Left lung (tissue), 10 donors: ENCODE results near the gene ENPP6. TPM values are rescaled to one million over a fixed set of nuclear protein-coding genes. Genes with fewer than 3 reads are reported as not detected.

Experiments used
- ATAC-seq: fragments of 200-7000 bp; cut with Tn5 transposase; one replicate; pipeline ENCODE4 v1.9.1; 2020; ENCODE audit warnings: moderate library complexity
- DNase-seq, 4 donors: peaks; one replicate each; pipeline ENCODE4 v3.0.0-alpha.2; 2013 to 2020
- H3K27ac ChIP-seq, 2 donors: fragments of 200-600 bp; sonication (generic) in 1 of 2; one replicate each; pipeline versions ENCODE4 v1.5.0 to v1.8.0; 2020 to 2021
- H3K27me3 ChIP-seq, 2 donors: fragments of 200-600 bp; sonication (generic) in 1 of 2; one replicate each; pipeline versions ENCODE4 v1.5.0 to v1.8.0; 2020 to 2021
- H3K36me3 ChIP-seq, 2 donors: fragments of 200-600 bp; sonication (generic) in 1 of 2; one replicate each; pipeline versions ENCODE4 v1.5.0 to v1.8.0; 2020 to 2021
- H3K4me1 ChIP-seq, 2 donors: fragments of 200-600 bp; one replicate each; pipeline ENCODE4 v1.8.0; 2021
- H3K4me3 ChIP-seq, 2 donors: fragments of 200-600 bp; sonication (generic) in 1 of 2; one replicate each; pipeline versions ENCODE4 v1.5.0 to v1.8.0; 2020 to 2021; ENCODE audit warnings: mild to moderate bottlenecking in 1 of 2
- H3K9me3 ChIP-seq, 2 donors: fragments of 200-600 bp; sonication (generic) in 1 of 2; one replicate each; pipeline versions ENCODE4 v1.5.0 to v1.8.0; 2020 to 2021
- intact Hi-C, 2 donors: fragments of 100-400 bp; cut with DNase I; formaldehyde crosslinking; loops; one replicate each; pipeline versions ENCODE4 v1.11.2 to v1.14.2; 2022
- polyA plus RNA-seq, 6 donors: library from polyadenylated mRNA; unstranded; fragments of 120-200 nt; gene quantifications; one replicate each; pipeline ENCODE4 v1.2.1, GENCODE V29; 2013; ENCODE audit not compliant: insufficient read length in 6 of 6
- total RNA-seq, 2 donors: library from RNA; stranded (reverse); fragmentation: NEBNext Ultra II Directional; extraction: Animal tissue kit (Norgen Biotek cat#: 25700); gene quantifications; one replicate each; pipeline ENCODE4 v1.2.1, GENCODE V29; 2021
- TF ChIP-seq, protein P1 (sequence below), 2 donors: fragments of 200-600 bp; sonication (generic) in 1 of 2; IDR thresholded peaks; one replicate each; pipeline versions ENCODE4 v1.5.0 to v1.8.0; 2021; ENCODE audit warnings: antibody characterized with exemption in 2 of 2
- donor health status: DM: no; HTN: yes; CAD: no.
- donor health status: DM: no; HTN: no; CAD: no.

ENPP6 gene
- total and polyA plus RNA-seq, 8 donors: 0.14 to 0.67 (median 0.31) TPM

DNA sequence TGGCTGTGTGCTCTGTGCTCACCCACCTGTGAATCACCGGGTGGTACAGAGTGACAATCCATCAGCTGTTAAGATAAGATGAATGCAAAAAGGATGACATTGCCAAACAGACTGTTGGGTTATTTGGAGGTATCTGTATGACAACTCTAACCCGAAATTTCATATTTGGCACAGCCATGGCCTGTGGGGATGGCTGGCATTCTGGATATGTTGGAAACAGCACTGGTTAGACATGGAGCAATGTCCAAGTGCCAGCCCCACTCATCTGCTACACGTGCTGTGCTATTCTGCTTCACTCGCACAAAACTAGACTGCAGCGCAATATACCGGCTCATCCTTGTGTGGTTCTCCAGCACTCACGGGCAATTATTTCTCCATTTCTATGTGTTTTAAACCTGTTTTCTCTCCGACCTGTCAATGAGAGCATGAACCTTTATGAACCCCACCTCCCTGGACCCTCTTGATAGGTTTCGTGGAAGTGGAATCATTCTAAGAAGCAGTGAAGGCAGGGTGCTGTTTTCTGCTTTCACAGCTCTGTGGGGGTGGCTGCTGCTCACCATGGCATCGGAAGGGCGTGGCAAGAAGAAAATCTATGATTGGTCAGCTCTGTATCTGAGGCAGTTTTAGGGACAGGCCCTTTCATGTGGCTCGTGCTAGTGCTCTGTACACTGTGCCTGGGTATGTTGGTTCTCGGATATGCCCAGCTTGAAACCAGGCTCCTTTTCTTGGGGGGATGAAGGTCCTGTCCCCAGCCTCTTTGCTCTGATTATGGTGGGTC lies 94.9 kb downstream of the ENPP6 start:
- no peaks in the 10 kb centered on the region for H3K9me3 ChIP-seq
- intact Hi-C loops: no loop called here
- TF ChIP-seq, protein P1, sequence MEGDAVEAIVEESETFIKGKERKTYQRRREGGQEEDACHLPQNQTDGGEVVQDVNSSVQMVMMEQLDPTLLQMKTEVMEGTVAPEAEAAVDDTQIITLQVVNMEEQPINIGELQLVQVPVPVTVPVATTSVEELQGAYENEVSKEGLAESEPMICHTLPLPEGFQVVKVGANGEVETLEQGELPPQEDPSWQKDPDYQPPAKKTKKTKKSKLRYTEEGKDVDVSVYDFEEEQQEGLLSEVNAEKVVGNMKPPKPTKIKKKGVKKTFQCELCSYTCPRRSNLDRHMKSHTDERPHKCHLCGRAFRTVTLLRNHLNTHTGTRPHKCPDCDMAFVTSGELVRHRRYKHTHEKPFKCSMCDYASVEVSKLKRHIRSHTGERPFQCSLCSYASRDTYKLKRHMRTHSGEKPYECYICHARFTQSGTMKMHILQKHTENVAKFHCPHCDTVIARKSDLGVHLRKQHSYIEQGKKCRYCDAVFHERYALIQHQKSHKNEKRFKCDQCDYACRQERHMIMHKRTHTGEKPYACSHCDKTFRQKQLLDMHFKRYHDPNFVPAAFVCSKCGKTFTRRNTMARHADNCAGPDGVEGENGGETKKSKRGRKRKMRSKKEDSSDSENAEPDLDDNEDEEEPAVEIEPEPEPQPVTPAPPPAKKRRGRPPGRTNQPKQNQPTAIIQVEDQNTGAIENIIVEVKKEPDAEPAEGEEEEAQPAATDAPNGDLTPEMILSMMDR (IDR thresholded peaks at IDR 0.05): no peak
- ATAC-seq: no peak
- H3K4me3 ChIP-seq: no peak overlapping the region
- H3K4me1 ChIP-seq: no peaks in the 10 kb centered on the region
- DNase-seq: no peak
- no peaks in the 10 kb centered on the region for H3K36me3 ChIP-seq
- no peaks in the 10 kb centered on the region for H3K27me3 ChIP-seq
- H3K27ac ChIP-seq: no peak overlapping the region

DNA sequence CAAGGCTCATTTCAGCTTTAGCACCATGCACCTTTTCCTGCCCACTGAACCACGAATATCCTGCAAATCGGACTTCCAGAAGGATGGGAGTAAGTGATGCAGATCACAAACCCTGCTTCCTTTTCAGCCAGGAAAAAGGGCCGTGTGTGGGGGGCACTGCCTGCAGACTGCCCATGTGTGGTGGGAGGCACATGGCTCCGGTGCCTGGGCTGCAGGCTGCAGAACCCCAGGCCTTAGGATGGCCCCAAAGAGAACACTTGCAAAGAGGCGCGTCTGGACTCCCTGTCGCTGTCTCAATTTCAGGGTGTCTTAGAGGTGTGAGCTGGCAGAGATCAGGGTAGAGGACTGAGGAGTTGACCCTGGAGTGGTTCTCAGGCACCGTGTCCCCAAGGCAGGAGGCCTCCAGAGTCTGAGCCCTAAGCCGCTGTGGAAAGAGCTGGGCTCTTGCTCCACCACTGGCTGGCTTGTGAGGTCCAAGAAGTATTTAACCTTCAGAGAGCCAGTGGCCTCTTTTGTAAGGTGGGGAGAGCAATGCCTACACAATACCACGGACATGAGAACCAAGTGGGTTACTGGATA lies 97.0 kb downstream of the ENPP6 start:
- TF ChIP-seq, protein P1 (IDR thresholded peaks at IDR 0.05): no peak
- H3K27ac ChIP-seq: no peak overlapping the region
- no peaks in the 10 kb centered on the region for H3K9me3 ChIP-seq
- intact Hi-C loops: no loop called here
- no peaks in the 10 kb centered on the region for H3K4me1 ChIP-seq
- H3K27me3 ChIP-seq: no peaks in the 10 kb centered on the region
- ATAC-seq (no peak), DNase-seq (no peak)
- H3K36me3 ChIP-seq: no peaks in the 10 kb centered on the region
- no peak overlapping the region for H3K4me3 ChIP-seq

DNA sequence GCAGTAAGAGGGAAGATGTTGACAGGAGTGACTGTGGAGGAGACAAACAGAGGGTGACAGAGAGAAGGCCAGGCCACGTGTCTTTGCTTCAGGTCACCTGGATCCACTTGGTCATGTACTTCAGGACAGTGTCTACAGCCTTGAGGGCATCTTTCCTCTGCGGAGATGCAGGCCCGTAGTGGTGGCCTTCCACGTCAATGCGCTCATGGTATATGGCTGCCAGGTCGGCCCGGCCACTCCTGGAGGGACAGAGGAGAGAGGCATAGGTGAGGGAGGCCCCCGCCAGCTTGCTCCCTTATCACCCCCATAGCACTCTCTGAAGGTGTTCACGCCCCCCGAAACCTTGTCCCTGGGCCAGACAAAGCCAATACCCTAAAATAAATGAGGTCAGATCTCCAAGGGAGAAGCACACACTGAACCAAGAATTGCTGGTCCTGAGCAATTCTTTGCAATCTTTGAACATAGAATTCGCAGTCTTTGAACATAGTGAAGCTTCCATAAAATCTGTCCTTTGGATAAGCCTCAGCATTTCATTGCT lies 99.9 kb downstream of the ENPP6 start:
- Histone ChIP-seq H3K4me1 (no peaks in the 10 kb centered on the region), H3K9me3 (no peaks in the 10 kb centered on the region), H3K27ac (no peak overlapping the region), H3K4me3 (no peak overlapping the region), H3K27me3 (no peaks in the 10 kb centered on the region), H3K36me3 (no peaks in the 10 kb centered on the region)
- intact Hi-C loops: no loop called here
- ATAC-seq (no peak), DNase-seq (no peak)
- TF ChIP-seq, protein P1 (IDR thresholded peaks at IDR 0.05): no peak

DNA sequence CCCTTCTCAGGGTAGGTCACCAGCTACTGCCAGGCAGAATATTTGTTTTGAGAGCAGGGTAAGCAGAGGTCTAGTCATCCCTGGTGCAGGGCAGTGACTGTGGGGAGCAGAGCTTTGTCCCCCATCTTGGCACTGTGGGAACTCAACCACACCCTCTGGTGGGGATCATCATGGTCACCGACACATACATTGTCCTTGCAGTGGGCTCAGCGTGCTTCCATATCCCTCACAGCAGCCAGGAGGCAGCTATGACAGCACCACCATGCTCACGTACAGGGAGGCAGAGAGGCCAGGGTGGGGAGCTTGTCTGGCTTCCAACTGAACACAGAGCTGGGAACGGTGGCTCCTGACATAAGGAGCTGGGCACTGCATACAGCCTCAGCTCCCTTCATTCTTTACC lies 102.3 kb downstream of the ENPP6 start:
- no peak overlapping the region for H3K4me3 ChIP-seq
- no peak overlapping the region for H3K27ac ChIP-seq
- no peaks in the 10 kb centered on the region for H3K9me3 ChIP-seq
- ATAC-seq (no peak), DNase-seq (no peak)
- intact Hi-C loops: no loop called here
- no peaks in the 10 kb centered on the region for H3K27me3 ChIP-seq
- H3K4me1 ChIP-seq: no peaks in the 10 kb centered on the region
- TF ChIP-seq, protein P1 (IDR thresholded peaks at IDR 0.05): no peak
- no peaks in the 10 kb centered on the region for H3K36me3 ChIP-seq

DNA sequence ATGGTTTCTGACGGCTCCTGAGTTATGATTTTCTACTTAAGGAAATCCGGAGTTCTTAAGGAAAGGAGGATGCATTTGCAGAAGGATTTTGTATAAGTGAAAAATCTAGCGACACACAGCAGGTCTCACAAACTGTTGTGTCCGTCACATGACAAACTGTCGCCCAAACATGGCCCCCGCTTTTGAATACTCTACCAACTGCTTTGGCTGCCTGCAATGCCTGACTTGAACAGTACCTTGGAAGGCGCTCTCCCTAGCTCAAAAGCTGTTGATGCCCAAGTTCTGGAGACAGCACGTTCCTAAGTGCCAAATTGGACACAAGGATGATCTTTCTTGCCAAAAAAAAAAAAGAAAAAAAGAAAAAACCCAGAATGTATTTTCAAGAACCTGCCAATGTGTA lies 103.2 kb downstream of the ENPP6 start:
- Histone ChIP-seq H3K9me3 (no peaks in the 10 kb centered on the region), H3K27ac (no peak overlapping the region), H3K36me3 (no peaks in the 10 kb centered on the region), H3K27me3 (no peaks in the 10 kb centered on the region), H3K4me1 (no peaks in the 10 kb centered on the region), H3K4me3 (no peak overlapping the region)
- intact Hi-C loops: no loop called here
- no peak for ATAC-seq
- TF ChIP-seq, protein P1 (IDR thresholded peaks at IDR 0.05): no peak
- no peak for DNase-seq
